Stomach smooth muscle (tissue), 2 donors: ENCODE results near the gene BANP.

Experiments used
- H3K27ac ChIP-seq: one replicate; pipeline ENCODE4 v1.7.0; 2013; ENCODE audit warnings: mild to moderate bottlenecking, low read length, inconsistent platforms
- H3K27me3 ChIP-seq, 2 donors: one replicate each; pipeline ENCODE4 v1.7.0; 2013; ENCODE audit warnings: low read length in 2 of 2; ENCODE audit not compliant: insufficient read depth in 2 of 2, control insufficient read depth in 1 of 2
- H3K36me3 ChIP-seq, 2 donors: one replicate each; pipeline ENCODE4 v1.7.0; 2013; ENCODE audit warnings: low read length in 2 of 2; ENCODE audit not compliant: control insufficient read depth in 2 of 2, insufficient read depth in 2 of 2
- H3K4me1 ChIP-seq: one replicate; pipeline ENCODE4 v1.7.0; 2013; ENCODE audit warnings: low read length; ENCODE audit not compliant: control insufficient read depth, insufficient read depth
- H3K4me3 ChIP-seq, 2 donors: one replicate each; pipeline ENCODE4 v1.7.0; 2013; ENCODE audit warnings: low read length in 2 of 2
- H3K9ac ChIP-seq, 2 donors: one replicate each; pipeline ENCODE4 v1.7.0; 2013; ENCODE audit warnings: low read length in 2 of 2, mild to moderate bottlenecking in 1 of 2
- H3K9me3 ChIP-seq, 2 donors: one replicate each; pipeline ENCODE4 v1.7.0; 2013; ENCODE audit warnings: low read length in 2 of 2; ENCODE audit not compliant: control insufficient read depth in 2 of 2
- donor health status: healthy.
- donor health status: Pancreatic carcinoma.

The BANP gene

GRCh38 chr16:88055356-88055755 lies 104.1 kb downstream of the BANP start:
- Histone ChIP-seq H3K36me3 (peaks cover 5 to 16% of the 10 kb centered on the region in 2 donors), H3K9ac (no peak overlapping the region), H3K27ac (no peak overlapping the region), H3K27me3 (no peaks in the 10 kb centered on the region), H3K4me3 (no peak overlapping the region), H3K4me1 (no peaks in the 10 kb centered on the region), H3K9me3 (no peaks in the 10 kb centered on the region)

DNA sequence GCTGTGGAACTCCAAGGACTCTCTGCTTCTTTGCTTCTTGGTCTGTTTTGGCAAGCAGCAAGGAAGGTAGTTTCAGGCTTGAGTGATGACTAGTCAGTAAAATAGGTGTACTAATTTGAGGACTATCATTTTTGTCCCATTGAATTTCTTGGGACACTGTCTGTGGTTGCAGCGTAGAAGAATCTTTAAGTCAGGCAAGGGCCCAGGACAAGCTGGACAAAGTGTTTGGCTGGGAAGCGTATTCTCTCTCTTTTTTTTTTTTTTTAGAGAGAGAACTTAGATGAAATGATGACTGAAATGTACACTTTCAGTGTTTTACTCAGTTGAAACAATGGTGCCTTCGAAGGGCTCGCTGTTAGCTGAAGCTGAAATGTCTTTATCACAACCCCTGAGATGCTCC lies 105.0 kb downstream of the BANP start:
- H3K27me3 ChIP-seq = no peaks in the 10 kb centered on the region
- no peak overlapping the region for H3K4me3 ChIP-seq
- H3K9me3 ChIP-seq = no peaks in the 10 kb centered on the region
- no peak overlapping the region for H3K9ac ChIP-seq
- H3K36me3 ChIP-seq = peaks cover 5 to 14% of the 10 kb centered on the region in 2 donors
- H3K4me1 ChIP-seq = no peaks in the 10 kb centered on the region
- H3K27ac ChIP-seq = no peak overlapping the region

DNA sequence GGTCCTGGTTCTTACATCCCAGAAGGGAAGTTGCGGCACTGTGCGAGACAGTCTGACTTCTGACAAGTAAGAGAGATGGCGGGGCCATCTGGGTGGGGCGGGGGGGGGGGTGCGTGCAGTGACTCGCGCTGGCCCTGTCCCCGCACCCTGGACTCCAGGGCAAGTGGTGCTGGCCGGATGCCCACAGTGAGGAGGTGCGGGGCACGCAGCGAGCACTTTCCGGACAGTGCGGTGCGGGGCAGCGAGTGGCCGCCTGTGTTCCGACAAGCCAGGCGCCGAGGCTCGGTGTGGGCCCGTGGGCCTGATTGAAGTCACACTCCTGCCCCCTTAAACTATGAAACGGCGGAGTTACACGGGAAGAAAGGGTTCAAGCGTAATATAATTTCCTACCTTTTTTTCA lies 106.4 kb downstream of the BANP start:
- H3K9me3 ChIP-seq = no peaks in the 10 kb centered on the region
- peaks cover 5 to 10% of the 10 kb centered on the region in 2 donors for H3K36me3 ChIP-seq
- H3K4me1 ChIP-seq = peaks cover 3% of the 10 kb centered on the region
- no peak overlapping the region for H3K27ac ChIP-seq
- no peaks in the 10 kb centered on the region for H3K27me3 ChIP-seq
- no peak overlapping the region for H3K4me3 ChIP-seq
- H3K9ac ChIP-seq = no peak overlapping the region

- Histone ChIP-seq H3K27ac (no peak overlapping the region), H3K27me3 (no peaks in the 10 kb centered on the region), H3K9ac (no peak overlapping the region), H3K9me3 (no peaks in the 10 kb centered on the region), H3K36me3 (peaks cover 5 to 11% of the 10 kb centered on the region in 2 donors), H3K4me1 (peaks cover 7% of the 10 kb centered on the region), H3K4me3 (no peak overlapping the region)
Observed at GRCh38 chr16:88058136-88058535, 106.9 kb downstream of the BANP start.

DNA sequence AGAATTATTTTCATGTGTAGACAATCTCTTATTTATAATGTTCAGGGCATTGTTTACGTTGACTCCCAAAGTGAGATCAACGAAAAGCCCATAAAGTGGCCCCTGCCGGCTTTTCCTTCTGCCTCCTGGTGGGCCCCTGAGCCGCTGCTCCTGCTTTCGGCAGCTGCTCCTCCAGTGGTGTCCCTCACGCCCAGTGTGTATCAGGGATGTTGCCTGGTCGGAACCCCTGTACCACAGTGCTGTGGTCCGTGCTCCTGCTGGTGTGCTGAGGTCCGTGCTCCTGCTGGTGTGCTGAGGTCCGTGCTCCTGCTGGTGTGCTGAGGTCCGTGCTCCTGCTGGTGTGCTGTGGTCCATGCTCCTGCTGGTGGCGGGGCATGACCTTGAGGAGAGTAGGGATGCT lies 107.6 kb downstream of the BANP start:
- Histone ChIP-seq H3K27me3 (no peaks in the 10 kb centered on the region), H3K36me3 (peaks cover 5 to 12% of the 10 kb centered on the region in 2 donors), H3K27ac (no peak overlapping the region), H3K9ac (no peak overlapping the region), H3K9me3 (no peaks in the 10 kb centered on the region), H3K4me1 (peaks cover 10% of the 10 kb centered on the region), H3K4me3 (no peak overlapping the region)

DNA sequence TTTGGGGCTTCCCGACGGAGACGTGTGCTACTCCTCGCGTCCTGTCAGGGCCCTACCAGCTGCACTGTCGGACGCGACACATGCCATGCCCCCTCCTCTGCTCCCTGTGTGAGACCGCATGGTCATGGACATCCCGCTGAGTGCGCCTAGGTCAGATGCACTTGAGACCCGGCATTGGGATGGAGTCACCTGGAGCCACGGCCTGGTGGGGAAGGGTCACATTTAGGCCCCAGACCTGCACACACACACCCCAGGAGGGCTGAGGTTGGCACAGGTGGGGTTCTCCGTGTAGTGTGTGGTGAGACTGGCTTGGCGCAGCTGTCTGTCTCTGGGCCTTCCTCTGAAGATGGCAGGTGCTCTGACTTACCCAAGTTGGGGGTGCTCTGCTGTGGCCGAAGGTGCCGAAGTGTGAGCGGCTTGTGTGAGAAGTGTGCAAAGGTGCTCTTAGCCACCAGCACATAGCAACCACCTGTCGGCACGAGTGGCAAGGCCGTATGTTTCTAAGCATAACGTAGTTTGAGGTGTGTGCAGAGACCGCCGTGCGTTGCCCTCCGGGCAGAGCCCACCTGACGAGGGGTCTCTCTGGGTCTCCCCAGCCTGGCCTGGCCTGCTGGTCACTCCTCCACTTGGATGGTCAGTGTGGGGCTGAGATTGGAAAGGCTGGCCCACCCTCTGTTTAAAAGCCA lies 108.6 kb downstream of the BANP start:
- no peak overlapping the region for H3K9ac ChIP-seq
- H3K4me3 ChIP-seq = no peak overlapping the region
- H3K27me3 ChIP-seq = no peaks in the 10 kb centered on the region
- H3K9me3 ChIP-seq = no peaks in the 10 kb centered on the region
- H3K36me3 ChIP-seq = peaks cover 5 to 12% of the 10 kb centered on the region in 2 donors
- peaks cover 10% of the 10 kb centered on the region for H3K4me1 ChIP-seq
- no peak overlapping the region for H3K27ac ChIP-seq

DNA sequence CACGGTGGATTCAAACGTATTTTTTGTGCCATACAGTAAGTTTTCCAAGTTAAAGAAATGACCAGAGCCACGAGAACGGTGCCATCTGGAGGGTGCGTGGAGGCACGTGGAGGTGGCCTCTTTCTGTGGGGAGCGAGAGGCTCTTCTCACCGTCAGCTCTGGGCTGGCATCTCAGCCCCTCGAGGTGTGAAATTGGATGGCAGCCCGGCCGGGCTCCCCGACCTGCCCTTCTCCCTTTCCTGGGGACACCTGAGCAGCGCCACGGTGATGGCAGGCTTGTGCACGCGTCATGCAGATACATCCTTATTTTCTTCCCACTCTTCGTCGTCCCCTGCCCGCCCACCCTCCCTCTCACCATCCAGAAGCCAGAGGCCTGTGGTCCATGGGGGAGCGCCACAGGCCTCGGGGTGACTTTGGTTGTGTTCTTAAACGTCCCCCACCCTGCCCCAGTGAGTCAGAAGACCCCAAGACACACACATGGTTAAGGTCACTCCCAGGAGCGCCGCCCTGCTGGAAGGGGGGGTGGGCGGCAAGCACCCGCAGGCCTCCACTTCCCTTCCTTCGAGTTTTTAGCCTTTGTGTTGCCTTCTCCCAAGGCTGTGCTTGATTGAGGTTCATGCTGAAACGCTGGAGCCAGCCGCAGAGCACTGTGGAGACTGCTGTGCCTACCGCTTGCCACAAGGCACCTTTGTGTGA lies 109.4 kb downstream of the BANP start:
- H3K27me3 ChIP-seq = no peaks in the 10 kb centered on the region
- H3K36me3 ChIP-seq = peaks cover 5 to 12% of the 10 kb centered on the region in 2 donors
- H3K9me3 ChIP-seq = no peaks in the 10 kb centered on the region

DNA sequence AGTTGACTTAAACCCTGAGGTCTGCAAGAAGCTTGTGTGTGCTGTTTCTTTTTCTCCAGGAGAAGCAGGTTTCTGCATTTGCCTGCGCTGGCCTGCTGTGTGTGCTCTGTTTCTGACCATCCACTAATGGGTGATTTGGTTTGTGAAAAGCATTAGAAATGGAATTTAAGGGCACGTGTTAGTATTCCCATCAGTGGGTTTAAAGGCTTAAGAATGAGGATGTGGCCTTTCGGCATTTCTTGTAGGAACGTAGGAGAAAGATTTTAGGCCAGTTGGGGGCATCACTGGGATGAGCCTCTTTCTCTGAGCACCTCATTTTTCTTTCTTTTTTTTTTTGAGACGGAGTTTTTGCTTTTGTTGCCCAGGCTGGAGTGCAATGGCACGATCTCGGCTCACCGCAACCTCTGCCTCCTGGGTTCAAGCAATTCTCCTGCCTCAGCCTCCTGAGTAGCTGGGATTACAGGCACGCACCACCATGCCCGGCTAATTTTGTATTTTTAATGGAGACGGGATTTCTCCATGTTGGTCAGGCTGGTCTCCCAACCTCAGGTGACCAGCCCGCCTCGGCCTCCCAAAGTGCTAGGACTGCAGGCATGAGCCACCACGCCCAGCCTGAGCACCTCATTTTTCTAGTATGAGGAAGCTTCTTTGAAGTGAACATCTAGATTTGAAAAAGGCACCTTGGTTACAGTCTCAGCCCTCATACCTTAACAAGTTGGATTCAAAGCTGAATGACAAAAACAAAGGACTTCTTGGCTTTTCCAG lies 110.3 kb downstream of the BANP start:
- Histone ChIP-seq H3K36me3 (peaks cover 5 to 12% of the 10 kb centered on the region in 2 donors), H3K27me3 (no peaks in the 10 kb centered on the region), H3K9me3 (no peaks in the 10 kb centered on the region), H3K4me3 (no peak overlapping the region), H3K9ac (no peak overlapping the region), H3K27ac (no peak overlapping the region), H3K4me1 (peaks cover 10% of the 10 kb centered on the region)

More for the DNA sequence above, 109.4 kb downstream of the BANP start:
- H3K4me3 ChIP-seq = no peak overlapping the region
- H3K4me1 ChIP-seq = peaks cover 10% of the 10 kb centered on the region
- no peak overlapping the region for H3K27ac ChIP-seq
- H3K9ac ChIP-seq = no peak overlapping the region

DNA sequence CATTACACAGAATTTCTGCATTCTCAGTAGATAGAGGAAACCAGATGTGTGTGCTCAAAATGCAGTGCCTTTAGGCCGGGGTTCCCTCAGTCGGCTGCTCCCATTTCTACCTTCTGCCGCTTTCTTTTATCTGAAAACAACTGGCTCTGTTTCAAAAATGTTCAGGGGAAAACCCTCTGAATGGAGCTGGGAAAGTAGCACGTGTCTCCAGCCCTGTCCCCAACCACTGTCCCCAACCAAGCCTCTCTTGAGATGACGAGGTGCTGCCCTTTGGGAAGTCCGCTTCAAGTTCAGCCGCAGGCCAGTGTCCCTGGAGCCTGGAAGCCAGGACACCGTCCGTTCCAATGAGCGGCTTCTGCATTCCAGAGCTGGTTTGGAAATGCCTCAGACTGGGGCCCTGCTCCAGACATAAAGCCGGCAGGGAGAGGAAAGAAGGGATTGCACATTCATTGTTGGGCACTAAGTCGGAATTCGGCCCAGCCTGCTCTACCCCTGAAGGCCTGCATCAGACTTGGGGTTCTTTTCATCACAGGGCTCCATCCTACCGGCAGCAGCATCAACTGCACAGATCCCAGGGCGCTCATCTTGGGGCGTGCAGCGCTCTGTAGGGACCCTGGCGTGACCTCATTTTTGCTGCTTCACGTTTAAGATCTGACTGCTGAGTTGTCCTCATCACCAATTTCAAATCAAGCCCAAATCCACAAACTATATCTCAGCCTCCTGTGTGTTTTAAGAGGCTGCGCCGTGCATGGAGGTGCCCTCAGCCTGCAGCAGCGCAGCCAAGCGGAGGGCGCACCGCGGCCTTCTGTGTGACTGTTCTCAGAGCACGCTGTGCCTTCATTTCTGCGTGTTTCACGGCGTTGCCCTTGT lies 111.3 kb downstream of the BANP start:
- Histone ChIP-seq H3K4me3 (peak overlapping the region in 1 of 2 donors; percentile 29), H3K27ac (peak overlapping the region; percentile 18), H3K9me3 (no peaks in the 10 kb centered on the region), H3K27me3 (no peaks in the 10 kb centered on the region), H3K4me1 (peaks cover 10% of the 10 kb centered on the region), H3K36me3 (peaks cover 5 to 12% of the 10 kb centered on the region in 2 donors), H3K9ac (no peak overlapping the region)

GRCh38 chr16:88063211-88063773 lies 112.1 kb downstream of the BANP start:
- Histone ChIP-seq H3K36me3 (peaks cover 5 to 12% of the 10 kb centered on the region in 2 donors), H3K9me3 (no peaks in the 10 kb centered on the region), H3K4me1 (peaks cover 10% of the 10 kb centered on the region), H3K27ac (no peak overlapping the region), H3K9ac (no peak overlapping the region), H3K27me3 (no peaks in the 10 kb centered on the region), H3K4me3 (peak overlapping the region in 1 of 2 donors; percentile 29)
